Limb (tissue), 2 donors: ENCODE measurements around the gene TNFRSF19.

Experiments
- DNase-seq, 2 donors: peaks; one replicate each; pipeline ENCODE4 v3.0.0-alpha.2; 2016; ENCODE audit errors: extremely low spot score in 2 of 2

The TNFRSF19 gene

GRCh38 chr13:23715092-23715761, 145.0 kb downstream of the TNFRSF19 start:
- DNase-seq: no peak

GRCh38 chr13:23715762-23716235, 145.6 kb downstream of the TNFRSF19 start:
- DNase-seq: no peak

- DNase-seq: no peak
These were observed 146.2 kb downstream of the TNFRSF19 start for GRCh38 chr13:23716401-23716800.

GRCh38 chr13:23718996-23719395, 148.8 kb downstream of the TNFRSF19 start:
- no peak for DNase-seq

- DNase-seq: no peak
These were observed 152.7 kb downstream of the TNFRSF19 start for GRCh38 chr13:23722726-23723453.

GRCh38 chr13:23723471-23723870, 153.3 kb downstream of the TNFRSF19 start:
- DNase-seq: no peak

GRCh38 chr13:23724196-23724970, 154.2 kb downstream of the TNFRSF19 start:
- DNase-seq: no peak
